Coronary artery (tissue), 2 donors: ENCODE measurements around the gene TMEM184B.
A peak's percentile ranks its signal among the peaks of the same experiment; 100 is the strongest.

Experiments
- DNase-seq: peaks from one replicate; pipeline ENCODE4 v3.0.0-alpha.2; 2017; ENCODE audit warnings: low spot score
- H3K27ac ChIP-seq, 2 donors: fragments of 200-600 bp; sonication (generic); one replicate each; pipeline ENCODE4 v1.5.1; 2016 to 2019
- H3K4me3 ChIP-seq: fragments of 200-600 bp; sonication (generic); 2 replicates; pipeline ENCODE4 v1.5.1; 2016; ENCODE audit warnings: mild to moderate bottlenecking, moderate library complexity
- TF ChIP-seq, protein P1 (sequence below): fragments of 200-600 bp; sonication (generic); IDR thresholded peaks from one replicate; pipeline ENCODE4 v1.5.1; 2019; ENCODE audit warnings: antibody characterized with exemption

Gene TMEM184B

DNA sequence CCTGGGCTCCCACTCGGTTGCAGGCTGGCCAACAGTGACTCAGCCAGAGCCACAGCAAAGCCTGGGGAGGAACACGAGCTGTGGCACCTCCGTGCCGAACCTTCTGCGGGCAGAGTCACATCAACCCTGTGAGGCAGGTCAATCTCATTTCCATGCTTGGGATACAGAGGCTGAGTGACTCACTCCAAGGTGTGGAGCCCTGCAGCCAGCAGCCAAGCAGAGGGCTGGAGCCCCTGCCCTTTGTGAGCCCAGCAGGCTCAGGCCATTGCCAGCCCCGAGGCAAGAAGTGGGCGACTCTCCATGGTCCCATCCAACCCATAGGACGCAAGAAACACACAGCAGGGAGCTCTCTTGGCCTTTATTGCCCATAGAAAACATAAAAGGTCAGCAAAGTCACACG is 23.1 kb upstream of the TMEM184B start:
- H3K4me3 ChIP-seq = no peak overlapping the region
- TF ChIP-seq, protein P1, sequence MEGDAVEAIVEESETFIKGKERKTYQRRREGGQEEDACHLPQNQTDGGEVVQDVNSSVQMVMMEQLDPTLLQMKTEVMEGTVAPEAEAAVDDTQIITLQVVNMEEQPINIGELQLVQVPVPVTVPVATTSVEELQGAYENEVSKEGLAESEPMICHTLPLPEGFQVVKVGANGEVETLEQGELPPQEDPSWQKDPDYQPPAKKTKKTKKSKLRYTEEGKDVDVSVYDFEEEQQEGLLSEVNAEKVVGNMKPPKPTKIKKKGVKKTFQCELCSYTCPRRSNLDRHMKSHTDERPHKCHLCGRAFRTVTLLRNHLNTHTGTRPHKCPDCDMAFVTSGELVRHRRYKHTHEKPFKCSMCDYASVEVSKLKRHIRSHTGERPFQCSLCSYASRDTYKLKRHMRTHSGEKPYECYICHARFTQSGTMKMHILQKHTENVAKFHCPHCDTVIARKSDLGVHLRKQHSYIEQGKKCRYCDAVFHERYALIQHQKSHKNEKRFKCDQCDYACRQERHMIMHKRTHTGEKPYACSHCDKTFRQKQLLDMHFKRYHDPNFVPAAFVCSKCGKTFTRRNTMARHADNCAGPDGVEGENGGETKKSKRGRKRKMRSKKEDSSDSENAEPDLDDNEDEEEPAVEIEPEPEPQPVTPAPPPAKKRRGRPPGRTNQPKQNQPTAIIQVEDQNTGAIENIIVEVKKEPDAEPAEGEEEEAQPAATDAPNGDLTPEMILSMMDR = no peak
- peak overlapping the region in 1 of 2 donors; percentile 84 for H3K27ac ChIP-seq
- DNase-seq = no peak

DNA sequence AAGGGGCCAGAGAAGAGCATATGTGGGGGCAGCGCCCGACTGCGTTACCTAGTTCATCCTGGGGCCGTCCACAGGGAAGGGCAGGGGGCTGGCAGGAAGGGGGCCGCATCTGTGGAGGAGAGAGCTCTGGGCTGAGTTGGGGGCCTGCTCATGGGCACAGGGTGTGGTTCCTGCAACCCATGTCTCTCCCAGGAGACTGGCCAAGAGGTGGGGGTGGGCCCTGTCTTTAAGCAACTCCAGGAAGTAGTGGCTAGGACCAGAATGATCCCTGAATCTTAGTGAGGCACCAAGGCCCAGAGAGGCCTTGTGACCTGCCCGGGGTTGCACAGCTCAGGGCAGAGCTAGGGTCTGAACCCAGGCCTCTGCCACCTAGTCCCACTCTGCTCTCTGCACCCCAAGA is 22.5 kb upstream of the TMEM184B start:
- TF ChIP-seq, protein P1 = no peak
- DNase-seq = no peak
- Histone ChIP-seq H3K27ac (peak overlapping the region in 1 of 2 donors; percentile 84), H3K4me3 (no peak overlapping the region)

DNA sequence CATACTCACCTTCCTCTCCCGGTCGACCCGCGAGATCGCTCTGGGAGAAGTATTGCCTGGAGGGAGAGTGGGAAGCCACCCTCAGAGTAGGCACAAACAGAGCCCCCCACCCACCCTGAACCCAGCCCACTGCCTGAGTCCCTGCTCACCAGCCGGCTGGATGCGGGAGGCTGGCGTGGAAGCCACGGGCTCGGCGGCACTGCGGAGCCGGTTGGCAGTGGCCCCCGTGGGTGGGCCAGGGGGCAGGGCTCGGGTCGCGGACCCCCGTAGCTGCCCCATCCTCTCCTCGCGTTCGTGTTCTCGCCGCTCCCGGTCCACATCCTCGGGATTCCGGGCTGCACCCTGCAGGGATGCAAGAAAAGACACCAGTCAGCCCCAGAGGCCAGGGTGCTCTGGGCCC is 21.4 kb upstream of the TMEM184B start:
- DNase-seq = no peak
- H3K27ac ChIP-seq = peak overlapping the region; percentile 58 to 84
- no peak overlapping the region for H3K4me3 ChIP-seq
- TF ChIP-seq, protein P1 = no peak

DNA sequence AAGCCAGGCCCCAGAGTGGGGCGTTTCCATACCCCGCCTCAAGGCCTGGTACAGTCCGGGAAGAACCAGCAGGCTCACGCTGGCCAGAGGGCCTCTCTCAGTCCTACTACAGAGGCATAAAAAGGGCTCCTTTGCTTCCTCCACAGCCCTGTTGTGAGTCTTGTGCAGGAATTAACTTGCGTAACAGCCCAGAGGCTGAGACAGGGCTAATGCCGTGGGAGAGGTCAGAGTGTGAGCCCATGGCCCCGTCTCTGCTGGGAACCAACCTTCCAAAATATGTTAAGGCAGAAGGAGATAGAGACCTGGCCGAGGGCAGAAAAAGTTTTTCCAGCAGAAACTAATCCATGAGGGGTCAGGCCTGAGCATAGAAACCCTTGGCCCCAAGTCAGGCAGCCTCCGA is 19.9 kb upstream of the TMEM184B start:
- Histone ChIP-seq H3K27ac (peak overlapping the region; percentile 58 to 84), H3K4me3 (no peak overlapping the region)
- TF ChIP-seq, protein P1 = no peak
- no peak for DNase-seq

DNA sequence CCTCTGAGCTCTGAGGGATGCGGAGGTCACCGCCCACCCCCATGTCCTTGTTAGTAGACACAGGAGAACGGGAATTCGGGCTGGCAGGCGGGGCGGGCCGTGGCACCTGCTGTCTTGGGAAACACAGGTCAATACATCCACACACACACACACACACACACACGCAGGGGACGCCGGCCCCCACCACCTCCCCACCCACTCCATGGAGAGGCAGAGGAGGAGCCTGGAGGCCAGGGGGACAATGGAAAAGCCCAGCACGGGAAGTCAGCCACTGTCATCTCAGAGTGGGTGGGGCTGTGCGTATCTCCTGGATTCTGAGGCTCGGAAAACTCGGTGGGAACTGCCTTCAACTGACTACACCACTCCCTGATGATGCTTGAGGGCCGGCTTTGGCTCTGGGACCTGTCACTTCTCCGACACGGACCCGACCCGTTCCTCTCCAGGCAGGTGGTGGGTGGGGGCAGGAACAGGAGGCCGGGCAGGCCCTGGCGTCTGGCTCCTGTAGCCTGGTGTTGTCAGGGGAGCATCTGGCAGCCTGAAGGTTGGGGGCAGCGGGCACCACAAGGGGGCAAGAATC is 18.5 kb upstream of the TMEM184B start:
- TF ChIP-seq, protein P1 = no peak
- no peak overlapping the region for H3K4me3 ChIP-seq
- DNase-seq = no peak
- H3K27ac ChIP-seq = peak overlapping the region; percentile 18 to 35

DNA sequence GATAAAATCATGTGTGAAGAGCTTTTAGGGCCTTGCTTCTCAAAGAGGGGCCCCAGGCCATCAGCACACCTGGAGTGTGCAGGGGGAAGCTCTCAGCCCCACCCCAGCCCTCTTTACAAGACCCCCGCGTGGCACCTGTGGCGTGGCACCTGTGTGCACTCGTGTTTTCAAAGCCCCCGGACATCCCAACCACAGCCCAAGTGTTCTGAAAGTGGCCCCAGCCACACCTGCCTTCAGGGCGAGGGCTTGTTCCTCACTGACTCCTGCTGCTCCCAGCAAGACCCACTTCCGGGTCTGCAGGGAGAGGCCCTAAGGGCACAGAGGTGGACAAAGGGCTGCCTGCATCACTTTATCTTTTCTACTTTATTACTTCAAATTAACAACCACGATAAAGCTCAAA is 17.5 kb upstream of the TMEM184B start:
- H3K4me3 ChIP-seq = no peak overlapping the region
- DNase-seq = no peak
- TF ChIP-seq, protein P1 = no peak
- H3K27ac ChIP-seq = peak overlapping the region in 1 of 2 donors; percentile 42

DNA sequence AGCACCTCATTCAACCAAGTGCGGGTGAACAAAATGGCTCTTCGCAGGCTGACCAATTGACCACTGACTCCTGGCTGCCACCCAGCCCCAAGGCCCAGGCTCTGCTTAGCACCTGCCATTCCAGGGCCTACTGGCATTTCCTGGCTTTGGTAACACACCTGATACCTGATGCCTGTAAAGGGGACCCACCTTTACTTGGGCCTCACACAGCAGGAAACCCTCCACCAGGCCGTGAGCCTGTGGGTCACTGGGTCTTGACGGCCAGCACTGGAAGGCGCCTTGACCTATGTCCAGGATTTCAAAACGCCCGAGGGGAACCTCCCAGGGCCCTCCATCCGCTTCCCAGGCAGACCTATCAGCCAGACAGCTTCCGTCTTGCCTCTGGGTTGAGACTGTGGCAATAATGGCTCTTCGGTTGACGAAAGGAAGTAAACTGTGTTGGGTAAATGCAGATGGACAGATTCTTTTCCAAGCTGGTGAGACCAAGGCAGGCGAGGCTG is 16.8 kb upstream of the TMEM184B start:
- no peak overlapping the region for H3K4me3 ChIP-seq
- no peak for DNase-seq
- TF ChIP-seq, protein P1 = no peak
- H3K27ac ChIP-seq = peak overlapping the region in 1 of 2 donors; percentile 42
